NB4 (cell line): ENCODE data around the gene UBE2J2.
A peak's percentile ranks its signal among the peaks of the same experiment; 100 is the strongest.

Source experiments
- DNase-seq: peaks from one replicate; pipeline ENCODE4 v3.0.0; 2010; ENCODE audit warnings: low read depth
- H3K4me3 ChIP-seq: one replicate; pipeline ENCODE4 v1.5.1; 2011; ENCODE audit warnings: mild to moderate bottlenecking, low read depth, low read length, moderate library complexity
- CTCF ChIP-seq: IDR thresholded peaks from one replicate; pipeline ENCODE4 v1.5.1; 2012; ENCODE audit warnings: low read depth, low read length
- MAX ChIP-seq: IDR thresholded peaks from 2 replicates; pipeline ENCODE4 v1.6.1; 2011; ENCODE audit warnings: low read depth, low read length
- MYC ChIP-seq: IDR thresholded peaks from 2 replicates; pipeline ENCODE4 v1.6.1; 2011; ENCODE audit warnings: low read depth, low read length
- POLR2A ChIP-seq: IDR thresholded peaks from 2 replicates; pipeline ENCODE4 v1.6.1; 2011; ENCODE audit warnings: mild to moderate bottlenecking; ENCODE audit not compliant: insufficient read length; ENCODE audit errors: extremely low read depth

UBE2J2 gene

DNA sequence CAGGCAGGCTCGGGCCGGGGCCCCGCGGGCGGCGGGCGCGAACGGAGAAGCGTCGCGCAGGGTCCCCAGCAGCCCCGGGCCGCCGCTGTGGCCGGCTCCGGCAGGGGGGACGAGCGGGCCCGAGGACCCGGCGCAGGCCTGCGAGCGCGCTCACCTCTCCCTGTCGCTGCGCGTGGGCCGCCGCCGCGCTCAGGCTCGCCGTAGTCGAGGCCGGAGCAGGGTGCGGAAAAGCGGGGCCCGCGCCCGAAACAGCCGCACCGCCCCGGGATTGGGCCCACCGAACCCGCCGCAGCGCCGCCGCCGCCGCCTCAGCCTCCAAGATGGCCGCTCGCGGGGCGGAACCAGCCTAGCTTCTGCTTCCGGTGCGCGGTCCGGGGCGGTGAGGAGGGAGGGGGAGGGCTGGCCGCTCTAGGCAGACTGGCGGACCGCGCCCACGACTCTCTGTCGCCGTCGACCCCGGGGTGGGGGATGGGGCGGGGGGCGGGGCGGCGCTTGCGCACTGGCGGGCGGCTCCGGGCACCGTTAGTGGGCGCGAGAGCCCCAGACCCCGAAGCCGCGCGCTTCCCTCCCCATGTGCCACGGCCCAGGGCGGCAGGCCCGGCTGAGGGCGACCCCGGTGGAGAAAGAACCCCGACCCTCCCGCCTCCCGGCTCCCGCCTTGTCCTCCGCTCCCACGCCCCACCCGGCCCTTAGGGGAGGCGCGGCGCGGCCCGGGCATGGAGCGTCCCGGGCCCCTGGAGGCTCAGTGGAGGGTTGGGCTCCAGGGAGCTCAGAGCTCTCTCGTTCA, at the start of gene UBE2J2:
Gene UBE2J2, minus strand, starts transcription at position 343 of the 787 bp plus-strand sequence. CDS start 5,862 bp downstream, outside the sequence.
- DNase-seq: peak; percentile 93
- peak; percentile 47; the same call in 1 of the 2 replicates for TF ChIP-seq MYC
- no peak for TF ChIP-seq CTCF
- peak; percentile 31; the same call in 1 of the 2 replicates for TF ChIP-seq MAX
- TF ChIP-seq POLR2A: peak; percentile 84
- H3K4me3 ChIP-seq: peak within 1 kb of the TSS; percentile 79

GRCh38 chr1:1322952-1323351, 49.3 kb upstream of the UBE2J2 start:
- peak overlapping the region; percentile 36 for H3K4me3 ChIP-seq
- DNase-seq: no peak
- TF ChIP-seq MYC (no peak), POLR2A (no peak), CTCF (no peak), MAX (no peak)

- DNase-seq: no peak
- no peak overlapping the region for H3K4me3 ChIP-seq
- TF ChIP-seq POLR2A (no peak), CTCF (no peak)
Observed at GRCh38 chr1:1322418-1322817, 48.8 kb upstream of the UBE2J2 start.

- H3K4me3 ChIP-seq: no peak overlapping the region
- TF ChIP-seq MAX: no peak
- no peak for TF ChIP-seq MYC
- DNase-seq: no peak
Observed at GRCh38 chr1:1321477-1321876, 47.8 kb upstream of the UBE2J2 start.

DNA sequence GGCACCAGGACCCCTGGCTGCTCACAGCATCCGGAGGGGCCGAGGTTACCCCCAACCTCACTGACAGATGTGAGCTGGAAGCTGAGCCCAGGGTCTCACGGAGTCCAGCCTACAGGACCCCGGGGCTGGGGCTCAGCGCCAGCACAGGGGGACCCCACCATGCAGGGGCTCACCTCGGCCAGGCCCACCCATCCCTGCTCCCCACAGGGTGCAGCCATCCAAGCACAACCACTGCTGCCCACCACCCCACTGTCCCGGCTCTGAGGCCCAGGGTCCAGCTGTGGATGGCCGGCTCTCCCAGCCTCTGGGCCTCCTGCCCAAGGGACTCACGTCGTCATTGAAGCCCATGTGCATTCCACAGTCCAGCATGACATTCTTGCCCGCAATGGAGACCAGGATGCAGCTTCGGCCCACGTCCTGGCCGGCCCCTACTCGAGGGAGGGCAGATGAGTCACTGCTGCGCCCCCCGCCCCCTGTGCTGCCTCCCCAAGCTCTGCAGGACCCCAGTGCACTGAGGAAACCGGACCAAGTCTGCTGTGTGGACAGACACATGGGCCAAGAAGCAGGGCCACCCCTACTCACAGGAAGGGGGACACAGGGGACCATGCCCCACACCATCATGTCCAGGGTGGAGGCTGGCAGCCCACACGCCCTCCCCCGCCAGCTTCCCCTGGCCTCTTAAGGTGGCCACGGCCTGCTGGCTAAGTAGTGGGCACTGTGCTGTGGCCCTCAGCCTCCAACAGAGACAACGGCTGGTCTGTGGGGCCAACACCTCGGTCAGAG, 47.2 kb upstream of the UBE2J2 start:
- no peak for TF ChIP-seq MAX
- TF ChIP-seq CTCF: no peak
- TF ChIP-seq POLR2A: no peak
- TF ChIP-seq MYC: no peak
- H3K4me3 ChIP-seq: no peak overlapping the region
- no peak for DNase-seq

- TF ChIP-seq MYC: no peak
- TF ChIP-seq CTCF: no peak
- TF ChIP-seq POLR2A: no peak
- TF ChIP-seq MAX: no peak
- no peak for DNase-seq
Observed at GRCh38 chr1:1319646-1319941, 45.9 kb upstream of the UBE2J2 start.

More at GRCh38 chr1:1319646-1319941, 45.9 kb upstream of the UBE2J2 start:
- H3K4me3 ChIP-seq: no peak overlapping the region
